ENCODE measurements around the gene RBM5.

Gene RBM5

DNA sequence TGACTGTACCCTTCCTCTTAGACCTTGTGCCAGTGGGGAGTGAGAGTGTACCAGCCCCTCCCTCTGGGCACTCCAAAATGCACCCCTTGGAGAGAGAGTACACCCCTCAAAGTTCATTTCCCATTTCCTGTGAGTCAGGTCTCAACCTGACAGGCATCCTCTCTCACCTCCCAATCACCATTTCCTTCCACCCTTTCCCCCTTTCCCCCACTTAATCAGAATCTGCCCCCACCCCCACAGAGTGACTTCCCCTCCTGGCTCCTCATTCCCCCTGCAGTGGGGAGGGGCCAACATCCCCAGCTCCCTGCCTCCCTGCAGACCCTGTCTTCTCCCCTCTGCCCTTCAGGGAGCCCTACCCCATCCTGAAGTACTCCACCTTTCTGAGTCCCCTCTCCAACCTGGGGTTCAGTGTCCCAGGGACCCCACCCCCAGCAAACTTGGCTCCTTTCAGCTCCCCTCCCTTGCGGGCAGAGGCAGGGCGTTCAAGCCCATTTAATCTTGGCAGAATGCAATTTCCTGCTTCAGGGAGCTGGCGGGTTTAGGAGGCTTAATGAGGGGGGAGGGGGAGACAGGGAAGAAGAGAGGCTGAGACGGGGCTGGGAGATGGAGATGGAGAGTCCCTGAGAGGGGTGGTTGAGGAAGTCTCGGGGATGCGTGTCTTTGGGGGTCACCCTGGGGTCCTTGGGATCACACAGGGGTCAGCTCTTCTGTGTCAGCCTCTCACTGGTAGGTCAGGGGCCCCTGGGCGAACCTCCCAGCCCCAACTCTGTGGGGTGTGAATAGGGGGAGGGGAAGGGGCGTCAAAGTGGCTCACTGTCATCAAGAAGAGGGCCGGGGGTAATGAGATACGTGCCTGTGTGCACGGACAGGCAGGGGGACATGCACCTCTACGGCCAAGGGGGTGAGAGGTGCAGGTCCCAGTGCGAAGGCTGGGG is 49.8 kb downstream of the RBM5 start:
- no peak for DNase-seq (ENCODE audit: low spot score)

- DNase-seq (ENCODE audit: low spot score): no peak
These were observed 50.6 kb downstream of the RBM5 start for GRCh38 chr3:50139308-50139707.

DNA sequence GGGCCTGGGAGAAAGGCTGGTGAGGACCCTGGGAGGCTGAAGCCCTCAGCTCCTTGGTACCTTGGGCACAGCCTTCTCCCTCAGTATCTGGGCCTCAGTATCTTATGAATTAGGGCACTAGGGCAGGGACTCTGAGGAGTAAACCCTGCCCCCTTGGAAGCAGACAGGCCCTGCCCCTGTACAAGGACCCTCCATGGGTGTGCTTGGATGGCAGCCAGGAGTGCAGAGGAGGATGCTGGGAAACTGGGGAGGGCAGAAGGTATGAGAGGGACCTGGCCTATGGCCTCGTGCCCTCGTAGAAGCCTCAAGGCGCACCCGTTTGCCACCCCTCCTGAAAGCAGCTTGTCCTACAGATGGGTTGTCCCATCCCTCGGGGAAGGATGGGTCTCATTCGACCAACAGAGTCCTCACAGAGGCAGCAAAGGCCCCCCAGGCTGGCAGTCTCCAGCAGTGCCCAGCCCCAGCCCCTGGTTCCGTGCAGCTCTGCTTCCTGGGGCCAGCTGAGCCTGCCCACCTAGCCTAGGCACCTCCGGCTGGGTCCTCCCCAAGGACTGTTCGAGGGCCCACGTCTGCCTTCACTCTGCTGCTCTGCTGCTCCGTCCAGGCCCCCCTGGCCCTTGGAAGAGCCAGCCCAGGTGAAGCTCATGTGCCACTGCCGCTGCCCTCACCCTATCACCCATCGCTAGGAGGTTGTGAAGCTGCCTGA is 51.2 kb downstream of the RBM5 start:
- no peak for DNase-seq (ENCODE audit: low spot score)

DNA sequence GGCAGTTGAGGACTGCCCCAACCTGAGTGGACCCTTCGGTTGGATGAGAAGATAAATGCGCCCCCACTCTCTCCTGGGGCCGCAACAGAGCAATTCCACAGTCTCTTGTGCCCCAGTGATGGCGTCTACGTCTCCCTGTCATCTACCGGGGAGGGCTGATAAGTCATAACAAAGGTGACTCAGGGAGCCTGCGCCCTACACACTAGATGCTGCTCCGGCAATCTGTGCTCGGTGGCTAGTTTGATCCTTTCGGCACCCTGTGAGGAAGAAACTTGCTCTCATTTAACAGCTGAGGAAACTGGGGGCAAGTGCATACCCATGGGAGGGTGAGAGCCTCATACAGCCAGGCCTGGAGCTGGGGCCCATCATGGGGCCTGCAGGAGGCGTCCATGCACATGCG is 52.3 kb downstream of the RBM5 start:
- no peak for DNase-seq (ENCODE audit: low spot score)

GRCh38 chr3:50146316-50146901 is 57.7 kb downstream of the RBM5 start:
- no peak for DNase-seq (ENCODE audit: low spot score)

- DNase-seq (ENCODE audit: low spot score): no peak
These were observed 58.3 kb downstream of the RBM5 start for GRCh38 chr3:50147016-50147415.

DNA sequence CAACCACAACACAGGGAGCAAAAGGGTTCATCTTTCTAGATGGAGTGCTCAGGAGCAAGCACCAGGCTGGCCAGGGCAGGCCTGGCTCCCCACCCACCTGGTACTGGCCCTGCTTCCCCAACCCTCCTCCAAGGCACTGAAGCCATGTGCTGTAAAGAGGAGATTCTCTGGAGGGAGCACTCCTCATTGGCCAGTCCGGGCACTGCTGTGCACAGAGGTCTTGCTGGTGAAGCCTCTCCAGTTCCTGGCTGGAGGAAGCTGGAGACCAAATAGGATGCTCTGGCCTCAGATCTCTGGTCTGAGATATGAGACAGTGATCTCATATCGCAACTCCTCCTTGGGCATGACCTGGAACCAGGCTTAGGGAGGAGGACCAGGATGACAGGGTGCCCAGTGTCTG is 58.7 kb downstream of the RBM5 start:
- DNase-seq (ENCODE audit: low spot score): no peak

DNA sequence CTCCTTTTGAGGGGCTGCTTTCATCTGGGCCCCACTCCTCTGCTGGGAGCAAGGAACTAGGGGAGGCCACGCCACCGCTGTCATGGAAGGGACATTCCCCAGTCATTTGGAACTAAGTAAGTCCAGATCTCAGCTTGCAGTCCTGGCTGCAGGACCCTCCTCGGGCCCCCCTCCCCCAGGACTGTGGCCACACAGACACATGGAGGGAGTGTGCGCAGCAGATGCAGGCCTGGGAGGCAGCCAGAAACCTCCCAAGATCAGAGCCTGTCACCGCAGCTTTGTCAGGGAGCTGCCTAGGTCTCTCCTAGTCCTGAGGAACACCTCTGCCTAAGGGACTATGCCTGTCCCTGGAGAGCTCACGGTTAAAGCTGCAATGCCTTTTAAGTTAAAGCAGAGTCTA is 59.1 kb downstream of the RBM5 start:
- no peak for DNase-seq (ENCODE audit: low spot score)

DNA sequence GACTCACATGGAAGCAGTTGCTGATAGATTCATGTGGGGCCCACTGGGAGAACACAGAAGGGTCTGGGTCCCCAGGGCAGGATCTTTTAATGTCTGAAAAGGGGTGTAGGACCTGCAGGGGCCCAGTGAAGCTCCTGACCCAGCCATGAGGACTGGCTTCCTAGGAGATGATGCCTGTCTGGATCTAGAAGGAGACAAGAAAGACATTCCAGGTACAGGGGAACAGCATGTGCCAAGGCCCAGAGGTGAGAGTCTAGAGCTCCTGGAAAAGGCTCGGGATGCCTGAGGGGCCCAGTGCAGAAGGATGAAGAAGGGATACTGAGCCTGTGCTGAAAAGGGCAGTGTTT is 61.7 kb downstream of the RBM5 start:
- no peak for DNase-seq (ENCODE audit: low spot score)

DNA sequence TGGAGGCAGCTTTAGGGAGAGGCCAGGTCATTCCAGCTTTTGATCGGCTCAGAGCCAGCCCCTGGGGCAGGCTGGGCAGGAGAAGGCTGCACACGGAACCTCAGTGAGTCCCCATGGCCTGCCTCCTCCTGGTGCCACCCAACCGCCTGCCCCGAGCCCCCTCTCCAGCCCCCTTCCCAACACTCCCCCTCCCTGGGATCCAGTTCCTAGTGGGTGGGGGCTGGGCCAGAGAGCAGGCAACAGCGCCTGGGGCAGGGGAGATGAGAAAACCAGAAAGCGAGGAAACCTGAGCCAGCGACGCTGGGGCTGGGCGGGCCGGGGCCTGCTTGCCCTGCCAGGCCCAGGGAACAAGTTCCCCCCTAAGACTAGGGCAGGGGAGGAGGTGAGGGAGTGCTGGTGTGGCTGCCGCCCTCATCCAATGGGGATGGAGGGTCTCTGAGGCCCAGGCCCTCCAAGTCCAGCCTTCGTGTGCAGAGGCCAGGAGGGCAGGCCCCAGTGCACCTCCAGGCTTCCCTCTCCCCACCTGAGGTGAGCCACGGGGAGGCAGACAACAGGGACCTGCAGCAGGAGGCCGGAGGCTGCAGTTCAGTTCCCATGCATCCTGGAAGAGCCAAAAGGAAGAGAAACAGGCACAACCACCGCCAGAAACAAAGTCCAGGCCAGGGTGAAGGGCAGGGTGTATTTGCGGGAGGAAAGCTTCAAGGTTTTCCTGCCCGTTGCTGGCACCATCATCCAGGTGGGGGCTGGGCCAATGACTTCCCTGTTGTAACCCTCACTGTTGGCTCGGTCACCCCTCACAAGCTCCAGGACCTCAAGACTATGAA is 62.4 kb downstream of the RBM5 start:
- DNase-seq (ENCODE audit: low spot score): no peak

GRCh38 chr3:50151728-50152127 is 63.0 kb downstream of the RBM5 start:
- DNase-seq (ENCODE audit: low spot score): no peak

DNA sequence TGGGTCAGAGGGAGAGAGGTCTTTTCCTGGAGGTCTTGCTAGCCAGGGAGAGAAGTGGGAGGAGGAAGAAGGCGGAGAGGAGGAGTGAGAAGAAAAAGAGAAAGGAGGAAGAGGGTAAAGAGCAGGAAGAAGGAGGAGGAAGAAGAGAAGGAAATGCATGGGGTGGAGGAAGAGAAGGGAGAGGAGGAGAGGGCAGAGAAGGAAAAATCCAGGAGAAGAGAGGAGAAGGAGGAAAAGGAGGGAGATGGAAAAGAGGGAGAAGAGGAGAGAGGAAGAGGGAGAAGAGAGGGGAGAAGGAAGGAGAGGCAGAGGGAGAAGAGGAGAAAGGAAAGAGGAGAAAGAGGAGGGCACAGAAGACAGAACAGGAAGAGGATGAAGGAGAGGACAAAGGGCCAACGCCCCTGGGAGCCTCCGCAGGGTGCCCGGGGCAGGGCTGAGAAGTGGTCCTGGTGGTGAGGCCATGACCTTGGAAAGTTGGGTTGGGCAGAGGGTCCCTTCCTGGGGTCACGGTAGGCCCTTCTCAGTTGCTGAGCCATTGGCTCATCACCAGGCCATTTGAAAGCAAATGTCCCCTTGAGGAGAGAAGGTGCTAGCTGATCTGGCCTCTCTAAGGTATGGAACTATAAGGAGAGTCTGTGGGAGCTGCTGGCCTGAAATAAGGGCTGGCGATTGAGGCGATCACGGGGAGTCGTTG is 65.2 kb downstream of the RBM5 start:
- DNase-seq (ENCODE audit: low spot score): no peak

GRCh38 chr3:50154476-50154839 is 65.7 kb downstream of the RBM5 start:
- DNase-seq (ENCODE audit: low spot score): no peak

DNA sequence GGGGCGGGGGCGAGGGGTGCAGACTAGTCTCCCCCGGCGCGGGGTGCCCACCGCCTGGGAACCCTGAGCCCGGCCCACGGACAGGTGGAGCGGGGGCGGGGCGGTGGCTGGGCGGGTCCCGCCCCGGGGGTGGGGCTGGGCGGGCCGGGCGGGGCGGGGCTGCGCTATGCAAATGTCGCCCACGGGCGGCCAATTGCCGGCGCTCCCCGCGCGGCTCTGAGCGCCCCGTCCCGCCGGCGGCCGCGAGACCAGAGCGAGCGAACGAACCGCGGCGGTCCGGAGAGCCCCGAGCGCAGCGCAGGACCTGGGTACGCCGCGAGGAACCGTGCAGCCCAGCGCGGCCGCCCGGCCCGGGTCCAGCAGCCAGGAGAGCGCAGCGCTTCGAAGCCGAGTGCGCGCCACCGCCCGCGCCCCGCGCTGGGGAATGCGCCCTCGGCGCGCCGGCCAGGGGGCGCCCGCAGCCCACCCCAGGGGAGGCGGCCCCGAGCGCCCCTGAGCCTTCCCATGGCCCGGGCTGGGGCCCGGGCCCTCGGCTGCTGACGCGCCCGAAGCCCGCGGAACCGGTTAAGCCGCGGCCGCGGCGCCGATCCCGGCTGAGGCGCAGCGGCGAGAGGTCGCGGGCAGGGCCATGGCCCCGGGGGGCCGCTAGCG is 66.2 kb downstream of the RBM5 start, which contains the start of gene SEMA3F:
Gene SEMA3F (plus strand): TSS at position 485 of the 651 bp plus-strand sequence. CDS start 4,299 bp downstream, outside the sequence.
- no peak for DNase-seq (ENCODE audit: low spot score)

DNA sequence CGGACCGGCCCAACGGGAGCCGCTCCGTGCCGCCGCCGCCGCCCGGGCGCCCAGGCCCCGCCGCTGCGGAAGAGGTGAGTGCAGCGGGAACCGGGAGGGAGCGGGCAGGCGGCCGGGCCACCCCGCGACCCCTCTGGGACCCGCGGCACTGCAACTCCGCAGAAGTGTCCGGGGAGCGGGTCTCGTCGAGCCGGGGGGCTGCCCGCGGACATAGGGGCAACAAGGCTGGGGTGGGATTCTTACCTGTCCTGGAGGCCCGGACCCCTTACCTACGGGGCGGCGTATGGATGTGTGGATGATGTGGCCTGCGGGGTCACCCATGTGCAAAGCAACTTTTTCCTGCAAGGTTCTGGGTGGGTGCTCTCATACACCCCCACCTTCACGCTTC is 66.8 kb downstream of the RBM5 start:
- DNase-seq (ENCODE audit: low spot score): no peak

DNA sequence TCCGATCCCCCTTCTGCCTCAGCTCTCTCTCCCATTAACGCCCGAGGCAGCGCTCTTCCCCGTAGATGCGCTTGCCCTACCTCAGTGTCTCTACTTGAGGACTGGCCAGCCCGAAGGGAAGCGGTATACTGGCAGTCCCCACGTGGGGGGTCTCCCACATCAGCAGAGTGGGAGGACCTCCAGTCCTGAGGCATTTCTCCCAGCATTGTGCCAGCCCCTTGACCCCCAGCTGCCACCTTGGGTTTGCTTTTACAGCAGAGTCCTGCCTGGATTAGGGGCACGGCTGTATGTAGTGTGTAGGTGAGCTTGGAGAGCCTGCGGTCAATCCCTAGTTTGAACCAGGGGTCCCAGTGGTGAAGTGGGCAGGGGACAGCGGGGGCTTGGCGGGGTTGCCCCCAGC is 67.2 kb downstream of the RBM5 start:
- no peak for DNase-seq (ENCODE audit: low spot score)

DNA sequence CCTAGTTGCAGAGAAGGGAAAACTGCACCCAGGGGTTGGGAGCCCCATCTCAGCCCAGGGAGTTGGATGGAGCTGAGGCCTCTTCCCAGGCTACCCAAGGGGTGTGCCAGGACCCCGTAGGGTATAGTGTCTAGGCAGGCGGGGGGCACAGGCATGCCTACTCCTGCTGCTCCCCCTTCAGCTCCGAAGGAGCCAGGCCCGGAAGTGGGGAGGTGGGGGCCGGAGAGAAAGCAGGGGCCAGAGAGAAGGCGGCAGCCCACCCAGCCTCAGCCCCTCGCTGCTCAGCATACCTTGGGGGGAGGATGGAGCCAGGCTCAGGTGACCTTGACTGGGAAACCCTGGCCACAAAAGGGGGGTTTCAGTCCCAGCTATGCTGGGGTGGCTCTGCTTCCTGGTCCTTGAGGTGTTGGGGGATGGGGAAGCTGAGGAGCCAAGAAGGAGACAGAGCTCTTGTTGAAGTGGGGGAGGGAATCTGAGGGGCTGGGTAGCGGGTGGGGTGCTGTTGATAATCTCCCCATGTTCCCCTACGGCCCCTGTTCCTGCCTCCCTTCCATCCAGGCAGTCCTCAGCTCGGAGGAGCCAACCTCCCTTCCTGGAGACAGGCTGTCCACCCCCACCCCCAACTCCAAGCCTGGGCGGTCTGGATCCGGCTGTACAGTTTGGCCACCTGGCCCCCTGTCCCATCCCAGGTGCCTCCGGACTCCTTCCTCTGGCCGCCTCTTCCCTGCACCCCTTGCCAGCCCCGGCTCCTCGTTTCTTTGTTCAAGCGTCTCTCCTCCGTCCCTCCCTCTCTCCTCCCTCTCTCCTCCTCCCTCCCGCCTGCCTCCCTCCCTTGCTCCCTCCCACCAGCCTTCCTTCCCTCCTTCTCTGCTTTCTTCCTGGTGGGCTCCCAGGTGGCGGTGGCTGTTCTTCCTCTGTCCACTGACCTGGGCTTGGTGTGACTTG is 68.1 kb downstream of the RBM5 start:
- DNase-seq (ENCODE audit: low spot score): no peak

GRCh38 chr3:50157827-50158529 is 69.3 kb downstream of the RBM5 start:
- no peak for DNase-seq (ENCODE audit: low spot score)

GRCh38 chr3:50158530-50159146 is 69.9 kb downstream of the RBM5 start:
- no peak for DNase-seq (ENCODE audit: low spot score)

All from left forelimb (tissue), 1 donor.